HS-5 (cell line): Measurements from ENCODE around the gene RPL13A.

Source experiments
- DNase-seq: peaks from one replicate; pipeline ENCODE4 v3.0.0-alpha.2; 2012; ENCODE audit warnings: low read depth

Gene RPL13A

GRCh38 chr19:49486232-49486631 is 1.2 kb upstream of the RPL13A start:
- DNase-seq = no peak

GRCh38 chr19:49486710-49487276 is 615 bp upstream of the RPL13A start:
- no peak for DNase-seq

DNA sequence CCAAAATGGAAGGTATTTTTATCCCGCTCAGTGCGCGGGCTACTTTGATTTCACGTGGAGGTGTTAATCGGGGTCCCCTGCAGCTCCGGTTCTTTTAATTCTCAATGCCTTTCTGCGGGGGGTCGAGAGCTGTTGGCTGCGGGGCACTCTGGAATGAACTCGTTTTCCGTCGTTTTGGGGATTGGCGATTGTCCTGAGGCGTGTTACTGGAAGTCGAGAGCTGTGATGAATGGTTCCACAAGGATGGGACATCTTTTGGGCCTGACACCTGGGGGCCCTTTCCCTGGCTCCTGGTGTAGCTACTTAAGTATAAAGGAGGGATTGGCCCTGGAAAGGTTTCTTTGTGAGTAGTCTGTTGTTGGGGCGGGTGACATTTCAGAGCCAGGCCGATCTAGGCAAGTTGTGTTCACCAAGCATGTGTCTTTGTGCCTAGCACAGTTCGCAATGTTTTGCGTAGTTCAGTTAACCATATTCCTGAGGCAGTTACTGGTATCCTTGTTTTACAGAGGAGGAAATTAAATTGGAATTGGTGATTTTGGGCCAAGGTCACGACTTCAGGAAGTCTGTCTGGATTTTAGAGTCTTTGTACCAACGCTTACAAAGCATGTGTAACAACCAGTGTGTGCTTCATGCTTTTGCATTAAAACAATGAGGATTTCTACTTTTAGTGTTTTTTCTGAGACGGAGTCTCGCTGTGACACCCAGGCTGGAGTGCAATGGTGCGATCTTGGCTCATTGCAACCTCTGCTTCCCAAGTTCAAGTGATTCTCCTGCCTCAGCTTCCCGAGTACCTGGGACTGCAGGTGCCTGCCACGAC is 846 bp downstream of the RPL13A start:
- no peak for DNase-seq

GRCh38 chr19:49488863-49489537 is 1.6 kb downstream of the RPL13A start:
- no peak for DNase-seq

DNA sequence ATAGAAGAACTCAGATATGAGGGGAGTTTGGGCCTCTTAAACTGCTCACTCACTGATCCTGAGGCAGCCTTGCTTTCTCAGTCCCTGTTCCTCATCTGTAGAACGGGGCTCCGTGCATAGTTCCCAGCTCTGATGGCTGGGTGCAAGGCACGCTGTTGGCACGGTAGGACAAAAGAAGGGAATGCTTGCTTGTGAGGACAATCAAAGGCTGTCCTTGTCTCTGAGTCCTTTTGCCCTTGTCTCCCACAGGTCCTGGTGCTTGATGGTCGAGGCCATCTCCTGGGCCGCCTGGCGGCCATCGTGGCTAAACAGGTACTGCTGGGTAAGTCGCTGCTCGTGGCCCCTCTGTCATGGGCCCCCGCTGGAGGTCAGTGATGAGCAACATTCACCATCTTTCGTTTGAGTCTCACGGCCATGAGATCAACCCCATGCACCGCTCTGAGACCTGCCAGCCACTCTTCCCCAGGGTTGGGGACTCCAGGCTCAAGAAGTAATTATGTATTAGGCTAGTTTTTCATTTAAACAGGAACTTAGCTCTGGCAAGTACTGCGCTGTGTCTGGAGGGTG is 2.3 kb downstream of the RPL13A start:
- no peak for DNase-seq

- DNase-seq = no peak
Measured at GRCh38 chr19:49490287-49491029, 3.0 kb downstream of the RPL13A start.

GRCh38 chr19:49491030-49491803 is 3.8 kb downstream of the RPL13A start:
- no peak for DNase-seq

- DNase-seq = no peak
Measured at GRCh38 chr19:49491804-49492572, 4.6 kb downstream of the RPL13A start.

GRCh38 chr19:49492573-49493405 is 5.4 kb downstream of the RPL13A start:
- DNase-seq = no peak

- DNase-seq = no peak
Measured at GRCh38 chr19:49496574-49497008, 9.2 kb downstream of the RPL13A start.

DNA sequence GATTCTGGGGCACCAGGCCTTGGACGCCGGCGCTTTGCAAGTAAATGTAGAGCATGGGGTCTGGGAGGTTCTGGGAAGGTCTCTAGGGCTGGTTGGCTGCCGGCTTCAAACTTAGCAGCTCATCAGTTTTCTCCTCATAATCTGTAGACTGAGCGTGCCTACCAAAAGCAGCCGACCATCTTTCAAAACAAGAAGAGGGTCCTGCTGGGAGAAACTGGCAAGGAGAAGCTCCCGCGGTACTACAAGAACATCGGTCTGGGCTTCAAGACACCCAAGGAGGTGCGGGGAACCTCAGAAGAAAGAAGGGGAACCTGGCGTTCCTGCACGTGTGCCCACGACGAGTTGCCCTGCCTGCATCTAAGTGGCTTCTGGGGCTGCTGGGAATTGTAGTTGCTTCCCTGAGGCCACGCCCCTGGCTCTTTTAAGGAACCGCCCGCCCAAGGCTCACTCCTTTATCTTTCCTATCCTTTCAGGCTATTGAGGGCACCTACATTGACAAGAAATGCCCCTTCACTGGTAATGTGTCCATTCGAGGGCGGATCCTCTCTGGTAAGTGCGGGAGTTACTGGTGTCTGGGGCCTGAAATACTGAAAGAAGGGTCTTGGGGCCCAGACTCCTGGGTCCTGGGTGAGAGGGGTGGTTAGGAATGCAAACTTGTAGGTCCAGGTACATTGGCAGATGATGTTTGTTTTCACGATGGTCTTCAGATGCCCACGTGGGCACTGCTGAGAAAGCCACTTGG is 9.8 kb downstream of the RPL13A start:
- no peak for DNase-seq

DNA sequence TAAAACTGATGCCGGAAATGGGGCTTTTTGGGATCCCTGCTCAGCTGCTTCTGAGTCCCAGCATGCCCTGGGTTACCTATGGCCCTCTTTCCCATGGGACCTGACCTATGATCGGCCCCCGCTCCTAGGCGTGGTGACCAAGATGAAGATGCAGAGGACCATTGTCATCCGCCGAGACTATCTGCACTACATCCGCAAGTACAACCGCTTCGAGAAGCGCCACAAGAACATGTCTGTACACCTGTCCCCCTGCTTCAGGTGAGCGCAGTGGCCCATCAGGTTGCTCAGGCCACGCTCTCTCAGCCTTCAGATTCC is 10.3 kb downstream of the RPL13A start:
- DNase-seq = no peak

DNA sequence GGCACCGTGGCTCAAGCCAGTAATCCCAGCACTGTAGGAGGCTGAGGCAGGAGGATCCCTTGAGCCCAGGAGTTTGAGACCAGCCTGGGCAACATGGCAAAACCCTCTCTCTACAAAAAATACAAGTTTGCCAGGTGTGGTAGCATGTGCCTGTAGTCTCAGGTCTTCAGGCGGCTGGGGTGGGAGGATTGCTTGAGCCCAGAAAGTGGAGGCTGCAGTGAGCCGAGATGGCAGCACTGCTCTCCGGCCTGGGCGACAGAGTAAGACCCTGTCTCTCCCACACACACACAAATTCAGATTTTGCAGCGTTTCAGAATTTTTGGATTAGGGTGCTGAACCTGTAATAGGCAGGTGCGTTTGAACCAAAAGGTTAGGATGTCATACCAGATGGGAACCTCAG is 11.1 kb downstream of the RPL13A start:
- no peak for DNase-seq

- no peak for DNase-seq
Measured at GRCh38 chr19:49499030-49499670, 11.7 kb downstream of the RPL13A start.

DNA sequence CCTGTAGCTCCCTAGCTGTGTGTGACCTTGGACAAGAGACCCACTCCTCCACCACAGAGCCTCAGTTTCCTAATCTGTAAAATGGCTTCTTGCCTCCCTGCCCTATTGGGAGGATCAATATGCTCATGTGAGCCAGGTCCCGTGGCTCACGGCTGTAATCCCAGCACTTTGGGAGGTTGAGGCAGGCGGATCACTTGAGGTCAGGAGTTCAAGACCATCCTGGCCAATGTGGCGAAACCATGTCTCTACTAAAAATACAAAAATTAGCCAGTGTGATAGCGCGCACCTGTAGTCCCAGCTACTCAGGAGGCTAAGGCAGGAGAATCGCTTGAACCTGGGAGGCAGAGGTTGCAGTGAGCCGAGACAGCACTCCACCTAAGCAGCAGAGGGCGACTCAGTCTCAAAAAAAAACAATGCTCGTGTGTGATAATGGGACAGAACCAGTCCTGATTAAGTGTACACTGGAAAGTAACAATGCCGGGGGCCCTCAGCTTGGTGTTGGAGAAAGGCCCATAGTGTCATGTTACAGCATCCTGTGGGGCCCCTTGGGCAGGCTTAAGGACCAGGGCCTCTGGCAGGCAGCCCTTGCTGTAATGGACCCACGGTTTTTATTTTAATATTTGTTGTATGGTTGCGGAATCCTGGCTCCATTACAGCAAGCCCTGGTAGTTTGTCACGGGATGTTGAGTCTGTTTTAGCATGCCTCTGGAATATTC is 15.6 kb downstream of the RPL13A start:
- no peak for DNase-seq

GRCh38 chr19:49503582-49503962 is 16.2 kb downstream of the RPL13A start:
- no peak for DNase-seq

GRCh38 chr19:49506575-49507105 is 19.2 kb downstream of the RPL13A start:
- DNase-seq = no peak
